ENCODE measurements around the gene FTCD.

The FTCD gene

DNA sequence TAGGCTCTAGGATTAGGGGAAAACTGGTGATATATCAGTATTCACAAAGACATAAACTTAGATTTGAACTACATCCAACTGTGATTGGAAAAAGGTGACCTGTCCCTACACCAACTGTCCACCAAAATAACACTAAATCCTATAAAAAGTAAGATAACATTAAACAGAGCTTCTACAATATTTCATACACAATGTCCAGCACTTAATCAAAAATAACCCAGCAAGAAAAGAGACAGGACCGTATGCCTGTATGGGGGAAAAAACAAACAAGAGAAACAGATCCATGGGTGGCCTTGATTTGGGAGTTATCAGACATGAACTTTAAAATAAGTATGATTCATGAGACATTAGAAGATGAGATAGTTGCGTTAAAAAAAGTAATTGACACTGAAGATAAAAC is 67.2 kb downstream of the FTCD start:
- DNase-seq: no peak

DNA sequence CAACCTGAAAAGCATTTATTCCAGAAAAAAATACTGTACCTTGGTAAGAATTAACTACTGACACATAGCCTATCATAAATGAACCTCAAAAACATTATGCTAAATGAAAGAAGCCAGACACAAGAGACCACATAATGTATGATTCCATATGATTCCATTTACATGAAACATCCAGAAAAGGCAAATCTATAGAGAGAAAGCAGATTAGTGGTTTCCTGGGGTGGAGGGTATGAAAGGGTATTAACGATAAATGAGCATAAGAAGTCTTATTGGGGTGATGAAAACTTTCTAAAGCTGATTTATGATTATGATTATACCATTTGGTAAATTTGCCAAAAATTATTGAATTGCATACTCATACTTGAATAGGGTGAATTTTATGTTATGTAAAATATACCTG is 67.7 kb downstream of the FTCD start:
- no peak for DNase-seq

All from stimulated activated naive CD4-positive, alpha-beta T cell (primary cell).